PC-3 (cell line): ENCODE measurements around the gene BPIFA3. TPM values are rescaled to one million over a fixed set of nuclear protein-coding genes. Genes with fewer than 3 reads are reported as not detected.

Experiments
- ATAC-seq: fragments of 200-7000 bp; cut with Tn5 transposase; 2 replicates; pipeline ENCODE4 v1.9.1; 2020; ENCODE audit warnings: mild to moderate bottlenecking, moderate library complexity
- BruUV-seq: library from RNA; stranded (reverse); fragments of 400-500 nt; replicated peaks from 2 replicates; lab custom pipeline; 2021; lab: Mats Ljungman, UMichigan
- CTCF ChIA-PET: fragments of 300-600 bp; sonication (Branson Sonifier 250); formaldehyde crosslinking; loops from one replicate; lab custom pipeline; 2022; ENCODE audit warnings: antibody characterized with exemption; lab: Charles Lee
- POLR2A ChIA-PET: fragments of 300-600 bp; sonication (Branson Sonifier 250); formaldehyde crosslinking; loops from one replicate; lab custom pipeline; 2022; ENCODE audit warnings: antibody characterized with exemption; ENCODE audit not compliant: unreplicated experiment; lab: Charles Lee
- DNase-seq: peaks from one replicate; pipeline ENCODE4 v3.0.0-alpha.2; 2015
- H2AFZ ChIP-seq: fragments of 300-600 bp; sonication (generic); 2 replicates; pipeline ENCODE4 v1.6.0; 2016; ENCODE audit warnings: antibody characterized with exemption, low read length
- H3F3A ChIP-seq: fragments of 300-600 bp; sonication (generic); one replicate; pipeline ENCODE4 v1.6.0; 2017; ENCODE audit warnings: antibody characterized with exemption, low read length, control low read depth, mild to moderate bottlenecking; ENCODE audit not compliant: unreplicated experiment
- H3K27ac ChIP-seq: fragments of 300-600 bp; sonication (generic); 2 replicates; pipeline ENCODE4 v1.5.1; 2016; ENCODE audit warnings: mild to moderate bottlenecking, low read length
- H3K27me3 ChIP-seq: fragments of 300-600 bp; sonication (generic); 2 replicates; pipeline ENCODE4 v1.6.1; 2016; ENCODE audit warnings: low read length, mixed read lengths
- H3K36me3 ChIP-seq: fragments of 300-600 bp; sonication (generic); 2 replicates; pipeline ENCODE4 v1.6.1; 2016; ENCODE audit warnings: low read depth, mixed run types, low read length, mixed read lengths
- H3K4me1 ChIP-seq: fragments of 300-600 bp; sonication (generic); 2 replicates; pipeline ENCODE4 v1.5.1; 2016; ENCODE audit warnings: low read length; ENCODE audit not compliant: insufficient read depth
- H3K4me2 ChIP-seq: fragments of 300-600 bp; sonication (generic); 2 replicates; pipeline ENCODE4 v1.6.0; 2016; ENCODE audit warnings: low read length
- H3K4me3 ChIP-seq: fragments of 300-600 bp; sonication (generic); 2 replicates; pipeline ENCODE4 v1.5.1; 2016; ENCODE audit warnings: mild to moderate bottlenecking, low read length, mixed read lengths
- H3K79me2 ChIP-seq: fragments of 300-600 bp; sonication (generic); 2 replicates; pipeline ENCODE4 v1.6.1; 2017; ENCODE audit warnings: low read length, mixed read lengths
- H3K9ac ChIP-seq: fragments of 300-600 bp; sonication (generic); 2 replicates; pipeline ENCODE4 v1.6.0; 2016; ENCODE audit warnings: mild to moderate bottlenecking, low read length
- H3K9me2 ChIP-seq: fragments of 300-600 bp; sonication (generic); replicated peaks from 2 replicates; pipeline ENCODE4 v1.6.1; 2016; ENCODE audit warnings: mixed run types, low read length, mixed read lengths
- H3K9me3 ChIP-seq: fragments of 300-600 bp; sonication (generic); 2 replicates; pipeline ENCODE4 v1.6.1; 2016; ENCODE audit warnings: low read length, mixed read lengths
- H4K20me1 ChIP-seq: fragments of 300-600 bp; sonication (generic); 2 replicates; pipeline ENCODE4 v1.6.1; 2016; ENCODE audit warnings: low read length, mixed read lengths
- EZH2 ChIP-seq: fragments of 300-600 bp; sonication (generic); IDR thresholded peaks from one replicate; pipeline ENCODE4 v1.6.1; 2017; ENCODE audit warnings: antibody characterized with exemption, mild to moderate bottlenecking, low read length; ENCODE audit not compliant: unreplicated experiment
- EZH2phosphoT487 ChIP-seq: fragments of 300-600 bp; sonication (generic); IDR thresholded peaks from 2 replicates; pipeline ENCODE4 v1.6.1; 2018; ENCODE audit warnings: mild to moderate bottlenecking, antibody characterized with exemption, low read length, borderline replicate concordance
- intact Hi-C: fragments of 100-400 bp; cut with micrococcal nuclease; formaldehyde crosslinking; loops from 2 replicates; pipeline ENCODE4 v1.9.0; 2023
- total RNA-seq: library from RNA; depleted of rRNA; stranded (reverse); fragments of >200 nt; gene quantifications from 2 replicates; pipeline ENCODE4 v1.2.3, GENCODE V29; 2014
- TF ChIP-seq, protein P1 (sequence below): fragments of 300-600 bp; sonication (generic); conservative IDR thresholded peaks from 2 replicates; pipeline ENCODE4 v1.5.1; 2017; ENCODE audit warnings: antibody characterized with exemption, low read depth, mild to moderate bottlenecking, low read length

BPIFA3 gene
- total RNA-seq, 1 experiment from 2014 or later: not detected

DNA sequence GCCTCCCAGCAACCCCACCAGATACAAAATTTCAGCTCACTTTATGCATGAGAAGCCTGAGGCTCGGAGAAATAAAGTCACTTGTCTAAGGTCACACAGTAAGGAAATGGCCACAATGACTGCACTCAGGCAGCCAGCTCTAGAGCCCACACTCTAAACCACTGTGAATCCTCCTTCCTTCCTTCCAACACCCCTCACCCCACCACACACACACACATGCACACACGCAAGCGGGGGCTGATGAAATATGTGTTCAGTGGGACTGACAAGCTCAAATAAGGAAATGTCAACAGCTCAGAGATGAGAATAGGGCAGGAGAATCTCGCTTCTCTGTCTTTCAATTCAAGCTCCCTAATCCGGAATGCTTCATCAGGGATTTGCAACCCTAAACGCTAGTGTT, 12.7 kb downstream of the BPIFA3 start:
- Histone ChIP-seq H3K9me3 (no peaks in the 10 kb centered on the region), H3K9ac (no peak overlapping the region), H2AFZ (no peak overlapping the region), H3K27me3 (peaks cover 60% of the 10 kb centered on the region), H3K4me3 (no peak overlapping the region), H3K4me1 (no peaks in the 10 kb centered on the region), H3K27ac (no peak overlapping the region), H3K36me3 (no peaks in the 10 kb centered on the region), H3K9me2 (no peaks in the 10 kb centered on the region), H3K4me2 (no peak overlapping the region), H4K20me1 (no peaks in the 10 kb centered on the region), H3K79me2 (no peaks in the 10 kb centered on the region), H3F3A (no peaks in the 10 kb centered on the region)
- no TSS peak for BruUV-seq
- intact Hi-C loops: no loop called here
- no peak for ATAC-seq
- ChIA-PET POLR2A (no interaction called here), CTCF (no interaction called here)
- TF ChIP-seq, protein P1, sequence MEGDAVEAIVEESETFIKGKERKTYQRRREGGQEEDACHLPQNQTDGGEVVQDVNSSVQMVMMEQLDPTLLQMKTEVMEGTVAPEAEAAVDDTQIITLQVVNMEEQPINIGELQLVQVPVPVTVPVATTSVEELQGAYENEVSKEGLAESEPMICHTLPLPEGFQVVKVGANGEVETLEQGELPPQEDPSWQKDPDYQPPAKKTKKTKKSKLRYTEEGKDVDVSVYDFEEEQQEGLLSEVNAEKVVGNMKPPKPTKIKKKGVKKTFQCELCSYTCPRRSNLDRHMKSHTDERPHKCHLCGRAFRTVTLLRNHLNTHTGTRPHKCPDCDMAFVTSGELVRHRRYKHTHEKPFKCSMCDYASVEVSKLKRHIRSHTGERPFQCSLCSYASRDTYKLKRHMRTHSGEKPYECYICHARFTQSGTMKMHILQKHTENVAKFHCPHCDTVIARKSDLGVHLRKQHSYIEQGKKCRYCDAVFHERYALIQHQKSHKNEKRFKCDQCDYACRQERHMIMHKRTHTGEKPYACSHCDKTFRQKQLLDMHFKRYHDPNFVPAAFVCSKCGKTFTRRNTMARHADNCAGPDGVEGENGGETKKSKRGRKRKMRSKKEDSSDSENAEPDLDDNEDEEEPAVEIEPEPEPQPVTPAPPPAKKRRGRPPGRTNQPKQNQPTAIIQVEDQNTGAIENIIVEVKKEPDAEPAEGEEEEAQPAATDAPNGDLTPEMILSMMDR: no peak
- TF ChIP-seq EZH2 (no peak), EZH2phosphoT487 (no peak)
- DNase-seq: no peak

DNA sequence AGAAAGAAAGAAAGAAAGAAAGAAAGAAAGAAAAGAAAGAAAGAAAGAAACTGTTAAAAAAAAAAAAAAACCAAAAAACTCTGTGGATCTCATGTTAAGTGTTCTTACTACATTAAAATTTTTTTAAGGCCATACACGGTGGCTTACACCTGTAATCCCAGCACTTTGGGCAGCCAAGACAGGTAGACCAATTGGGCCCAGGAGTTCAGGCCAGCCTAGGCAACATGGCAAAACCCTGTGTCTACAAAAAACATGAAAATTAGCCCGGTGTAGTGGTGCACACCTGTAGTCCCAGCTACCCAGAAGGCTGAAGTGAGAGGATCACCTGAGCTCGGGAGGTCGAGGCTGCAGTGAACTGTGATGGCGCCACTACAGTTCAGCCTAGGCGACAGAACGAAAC, 14.1 kb downstream of the BPIFA3 start:
- Histone ChIP-seq H3K36me3 (no peaks in the 10 kb centered on the region), H3K9ac (no peak overlapping the region), H3K4me1 (no peaks in the 10 kb centered on the region), H3K9me3 (no peaks in the 10 kb centered on the region), H3K27me3 (peaks cover 60% of the 10 kb centered on the region), H3K79me2 (no peaks in the 10 kb centered on the region), H4K20me1 (no peaks in the 10 kb centered on the region), H3K4me2 (no peak overlapping the region), H3K27ac (no peak overlapping the region), H3K9me2 (no peaks in the 10 kb centered on the region), H3K4me3 (no peak overlapping the region), H2AFZ (no peak overlapping the region), H3F3A (no peaks in the 10 kb centered on the region)
- BruUV-seq: no TSS peak
- TF ChIP-seq EZH2phosphoT487 (no peak), EZH2 (no peak)
- TF ChIP-seq, protein P1: no peak
- DNase-seq (no peak), ATAC-seq (no peak)
- CTCF ChIA-PET: no interaction called here
- intact Hi-C loops: no loop called here
- POLR2A ChIA-PET: no interaction called here

DNA sequence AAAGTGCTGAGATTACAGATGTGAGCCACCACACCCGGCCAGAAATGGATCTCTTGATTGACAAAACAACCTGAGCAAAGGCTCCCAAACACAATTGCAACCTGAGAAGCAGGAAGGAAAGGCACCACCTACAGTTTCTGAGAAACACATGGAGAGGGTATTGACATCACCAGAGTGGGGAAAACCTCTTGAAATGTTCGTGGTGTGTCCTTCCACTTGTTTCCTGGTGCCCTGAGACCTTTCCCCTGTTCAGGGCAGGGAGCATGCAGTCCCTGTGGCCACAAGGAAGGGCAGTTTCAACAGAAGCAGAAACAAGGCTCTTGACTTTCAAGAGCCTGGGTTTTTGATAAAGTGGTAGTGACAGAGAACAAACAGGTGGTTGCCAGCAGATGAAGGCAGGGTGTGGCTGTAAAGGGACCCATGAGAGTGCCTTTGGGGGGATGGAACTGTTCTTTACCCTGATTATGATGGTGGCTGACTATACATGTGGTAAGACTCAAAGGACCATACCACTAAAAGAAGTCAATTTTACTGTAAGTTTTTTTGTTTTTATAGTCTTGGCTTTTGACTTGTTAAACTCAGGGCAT, 15.4 kb downstream of the BPIFA3 start:
- Histone ChIP-seq H4K20me1 (no peaks in the 10 kb centered on the region), H3K9me2 (no peaks in the 10 kb centered on the region), H2AFZ (no peak overlapping the region), H3K27me3 (peaks cover 64% of the 10 kb centered on the region), H3K4me2 (no peak overlapping the region), H3F3A (no peaks in the 10 kb centered on the region), H3K36me3 (no peaks in the 10 kb centered on the region), H3K9ac (no peak overlapping the region), H3K79me2 (no peaks in the 10 kb centered on the region), H3K4me3 (no peak overlapping the region), H3K9me3 (no peaks in the 10 kb centered on the region), H3K27ac (no peak overlapping the region), H3K4me1 (no peaks in the 10 kb centered on the region)
- intact Hi-C loops: no loop called here
- DNase-seq: no peak
- ChIA-PET POLR2A (no interaction called here), CTCF (no interaction called here)
- ATAC-seq: no peak
- TF ChIP-seq EZH2phosphoT487 (no peak), EZH2 (no peak)
- TF ChIP-seq, protein P1: no peak
- no TSS peak for BruUV-seq
